Upper lobe of right lung (tissue), 1 donor: ENCODE measurements around the gene SAP30. TPM values are rescaled to one million over a fixed set of nuclear protein-coding genes. Genes with fewer than 3 reads are reported as not detected.

Experiments
- ATAC-seq: fragments of 200-7000 bp; cut with Tn5 transposase; one replicate; pipeline ENCODE4 v1.9.1; 2020; ENCODE audit warnings: mild to moderate bottlenecking, moderate library complexity
- DNase-seq: peaks from one replicate; pipeline ENCODE4 v3.0.0-alpha.2; 2020
- H3K27ac ChIP-seq: fragments of 200-600 bp; one replicate; pipeline ENCODE4 v1.8.0; 2022
- H3K27me3 ChIP-seq: fragments of 200-600 bp; one replicate; pipeline ENCODE4 v1.8.0; 2022; ENCODE audit warnings: mild to moderate bottlenecking
- H3K36me3 ChIP-seq: fragments of 200-600 bp; one replicate; pipeline ENCODE4 v1.8.0; 2022
- H3K4me1 ChIP-seq: fragments of 200-600 bp; one replicate; pipeline ENCODE4 v1.8.0; 2022
- H3K4me3 ChIP-seq: fragments of 200-600 bp; one replicate; pipeline ENCODE4 v1.8.0; 2022; ENCODE audit warnings: mild to moderate bottlenecking
- H3K9me3 ChIP-seq: fragments of 200-600 bp; one replicate; pipeline ENCODE4 v1.8.0; 2022
- CTCF ChIP-seq: fragments of 200-600 bp; IDR thresholded peaks from one replicate; pipeline ENCODE4 v1.8.0; 2022; ENCODE audit warnings: antibody characterized with exemption
- intact Hi-C: fragments of 100-400 bp; cut with DNase I; formaldehyde crosslinking; loops from one replicate; pipeline ENCODE4 v1.11.0; 2022
- total RNA-seq: library from RNA; stranded (reverse); fragmentation: NEBNext Ultra II Directional; extraction: Animal tissue kit (Norgen Biotek cat#: 25700); gene quantifications from one replicate; pipeline ENCODE4 v1.2.1, GENCODE V29; 2021
- donor health status: DM: no; HTN: yes; CAD: no; lungs with severe emphysema.

The SAP30 gene
- total RNA-seq, 1 donor from 2014 or later: 15.3 TPM

- Histone ChIP-seq H3K27ac (no peak overlapping the region), H3K4me1 (no peaks in the 10 kb centered on the region), H3K36me3 (peaks cover 6% of the 10 kb centered on the region), H3K9me3 (no peaks in the 10 kb centered on the region), H3K27me3 (no peaks in the 10 kb centered on the region), H3K4me3 (no peak overlapping the region)
- DNase-seq (no peak), ATAC-seq (no peak)
- no peak for TF ChIP-seq CTCF
- intact Hi-C loops: no loop called here
These were observed 10.9 kb downstream of the SAP30 start for GRCh38 chr4:173381610-173382009.

- no peak for TF ChIP-seq CTCF
- no peak for DNase-seq
- H3K27ac ChIP-seq: no peak overlapping the region
- intact Hi-C loops: no loop called here
- ATAC-seq: no peak
- H3K9me3 ChIP-seq: no peaks in the 10 kb centered on the region
- no peak overlapping the region for H3K4me3 ChIP-seq
- H3K4me1 ChIP-seq: no peaks in the 10 kb centered on the region
- no peaks in the 10 kb centered on the region for H3K36me3 ChIP-seq
- no peaks in the 10 kb centered on the region for H3K27me3 ChIP-seq
These were observed 11.6 kb downstream of the SAP30 start for GRCh38 chr4:173382349-173382748.

- Histone ChIP-seq H3K27me3 (no peaks in the 10 kb centered on the region), H3K4me1 (no peaks in the 10 kb centered on the region), H3K27ac (no peak overlapping the region), H3K9me3 (no peaks in the 10 kb centered on the region), H3K4me3 (no peak overlapping the region), H3K36me3 (no peaks in the 10 kb centered on the region)
- TF ChIP-seq CTCF: no peak
- ATAC-seq (no peak), DNase-seq (no peak)
- intact Hi-C loops: no loop called here
These were observed 16.0 kb downstream of the SAP30 start for GRCh38 chr4:173386751-173387150.

GRCh38 chr4:173391701-173392100, 20.9 kb downstream of the SAP30 start:
- no peaks in the 10 kb centered on the region for H3K4me1 ChIP-seq
- H3K27ac ChIP-seq: no peak overlapping the region
- no peak overlapping the region for H3K4me3 ChIP-seq
- no peak for DNase-seq
- no peak for ATAC-seq
- H3K9me3 ChIP-seq: no peaks in the 10 kb centered on the region
- no peak for TF ChIP-seq CTCF
- H3K36me3 ChIP-seq: no peaks in the 10 kb centered on the region
- intact Hi-C loops: no loop called here
- no peaks in the 10 kb centered on the region for H3K27me3 ChIP-seq

- no peak for DNase-seq
- intact Hi-C loops: no loop called here
- Histone ChIP-seq H3K27me3 (no peaks in the 10 kb centered on the region), H3K4me1 (no peaks in the 10 kb centered on the region), H3K4me3 (no peak overlapping the region), H3K36me3 (no peaks in the 10 kb centered on the region), H3K27ac (no peak overlapping the region), H3K9me3 (no peaks in the 10 kb centered on the region)
- ATAC-seq: no peak
- TF ChIP-seq CTCF: no peak
These were observed 26.9 kb downstream of the SAP30 start for GRCh38 chr4:173397604-173398003.

GRCh38 chr4:173398220-173398619, 27.5 kb downstream of the SAP30 start:
- ATAC-seq (no peak), DNase-seq (no peak)
- no peaks in the 10 kb centered on the region for H3K36me3 ChIP-seq
- no peak overlapping the region for H3K4me3 ChIP-seq
- H3K4me1 ChIP-seq: no peaks in the 10 kb centered on the region
- no peaks in the 10 kb centered on the region for H3K27me3 ChIP-seq
- no peak for TF ChIP-seq CTCF
- intact Hi-C loops: no loop called here
- H3K27ac ChIP-seq: no peak overlapping the region
- H3K9me3 ChIP-seq: no peaks in the 10 kb centered on the region
